SK-N-SH (cell line): Measurements from ENCODE around the gene ZNF385C.

Source experiments
- CHD2 ChIP-seq: fragments of 150-350 bp; IDR thresholded peaks from 2 replicates; pipeline ENCODE4 v1.6.1; 2018; ENCODE audit warnings: low read length; ENCODE audit not compliant: partially characterized antibody
- EZH2phosphoT487 ChIP-seq: fragments of 200-600 bp; sonication (generic); IDR thresholded peaks from 2 replicates; pipeline ENCODE4 v1.6.1; 2017; ENCODE audit warnings: low read depth, mixed run types, mild to moderate bottlenecking, antibody characterized with exemption, moderate library complexity, borderline replicate concordance
- FOXM1 ChIP-seq: IDR thresholded peaks from 2 replicates; pipeline ENCODE4 v1.4.0; 2012; ENCODE audit warnings: low read depth, mild to moderate bottlenecking
- IRF3 ChIP-seq: fragments of 150-350 bp; IDR thresholded peaks from 2 replicates; pipeline ENCODE4 v1.6.1; 2016; ENCODE audit warnings: mild to moderate bottlenecking, low read depth, low read length
- JUND ChIP-seq: IDR thresholded peaks from 2 replicates; pipeline ENCODE4 v1.4.0; 2012
- NRF1 ChIP-seq: IDR thresholded peaks from 2 replicates; pipeline ENCODE4 v1.6.1; 2012; ENCODE audit warnings: low read depth, mild to moderate bottlenecking, low read length
- POLR2AphosphoS5 ChIP-seq: IDR thresholded peaks from 2 replicates; pipeline ENCODE4 v1.6.1; 2012; ENCODE audit warnings: low read depth, low read length
- SMC3 ChIP-seq: IDR thresholded peaks from 2 replicates; pipeline ENCODE4 v1.6.1; 2012; ENCODE audit warnings: low read depth, low read length, improper control_type of control experiment
- TAF1 ChIP-seq: IDR thresholded peaks from 2 replicates; pipeline ENCODE4 v1.6.1; 2012; ENCODE audit warnings: low read depth, mild to moderate bottlenecking, low read length, moderate library complexity, borderline replicate concordance
- TEAD4 ChIP-seq: IDR thresholded peaks from 2 replicates; pipeline ENCODE4 v1.4.0; 2012; ENCODE audit warnings: mild to moderate bottlenecking, borderline replicate concordance; ENCODE audit not compliant: insufficient read depth
- USF2 ChIP-seq: fragments of 150-350 bp; IDR thresholded peaks from 2 replicates; pipeline ENCODE4 v1.6.1; 2017; ENCODE audit warnings: antibody characterized with exemption, low read length, low read depth, borderline replicate concordance
- TF ChIP-seq, protein P1 (sequence below): fragments of 200-600 bp; sonication (generic); IDR thresholded peaks from 2 replicates; pipeline ENCODE4 v1.6.1; 2017; ENCODE audit warnings: antibody characterized with exemption, mild to moderate bottlenecking, moderate library complexity

DNA sequence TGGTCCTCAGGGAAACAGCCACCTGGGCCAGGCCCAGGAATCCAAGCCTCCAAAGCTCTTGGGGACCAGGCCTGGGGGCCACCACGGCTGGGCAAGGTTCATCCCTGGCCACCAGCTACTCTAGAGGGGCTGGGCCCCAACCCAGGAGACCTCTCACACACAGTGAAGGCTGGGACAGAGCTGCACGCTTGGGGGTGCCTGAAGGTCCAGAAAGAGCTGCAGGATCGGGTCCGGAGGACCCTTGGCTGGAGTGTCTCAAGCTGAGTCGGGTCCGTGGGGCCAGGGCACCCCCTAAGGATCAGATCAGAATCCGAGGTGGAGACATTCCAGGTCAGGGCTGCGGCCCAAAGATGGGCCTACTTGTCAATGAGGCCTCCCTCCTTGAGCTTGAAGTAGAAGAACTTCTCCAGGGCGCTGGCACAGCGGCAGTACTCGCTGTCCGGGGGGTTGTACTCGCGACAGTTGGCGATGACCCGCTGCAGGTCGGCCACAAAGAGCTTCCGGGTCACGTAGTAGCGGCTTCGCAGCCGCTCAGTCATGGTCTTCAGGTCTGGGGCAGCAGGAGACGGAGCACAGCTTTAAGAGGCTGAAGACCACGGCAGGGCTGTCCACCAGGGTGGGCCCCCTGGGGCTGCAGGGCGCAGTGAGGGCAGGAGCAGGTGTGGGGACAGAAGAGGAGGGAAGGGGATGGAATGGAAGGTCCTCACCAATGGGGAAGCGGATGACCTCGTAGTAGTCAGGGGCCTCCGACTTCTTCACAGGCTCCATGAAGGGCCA is 15.2 kb upstream of the ZNF385C start:
- TF ChIP-seq USF2 (no peak), FOXM1 (no peak), SMC3 (no peak), POLR2AphosphoS5 (no peak), CHD2 (no peak), NRF1 (no peak), TAF1 (no peak), JUND (no peak), IRF3 (no peak), EZH2phosphoT487 (no peak), TEAD4 (no peak)
- TF ChIP-seq, protein P1, sequence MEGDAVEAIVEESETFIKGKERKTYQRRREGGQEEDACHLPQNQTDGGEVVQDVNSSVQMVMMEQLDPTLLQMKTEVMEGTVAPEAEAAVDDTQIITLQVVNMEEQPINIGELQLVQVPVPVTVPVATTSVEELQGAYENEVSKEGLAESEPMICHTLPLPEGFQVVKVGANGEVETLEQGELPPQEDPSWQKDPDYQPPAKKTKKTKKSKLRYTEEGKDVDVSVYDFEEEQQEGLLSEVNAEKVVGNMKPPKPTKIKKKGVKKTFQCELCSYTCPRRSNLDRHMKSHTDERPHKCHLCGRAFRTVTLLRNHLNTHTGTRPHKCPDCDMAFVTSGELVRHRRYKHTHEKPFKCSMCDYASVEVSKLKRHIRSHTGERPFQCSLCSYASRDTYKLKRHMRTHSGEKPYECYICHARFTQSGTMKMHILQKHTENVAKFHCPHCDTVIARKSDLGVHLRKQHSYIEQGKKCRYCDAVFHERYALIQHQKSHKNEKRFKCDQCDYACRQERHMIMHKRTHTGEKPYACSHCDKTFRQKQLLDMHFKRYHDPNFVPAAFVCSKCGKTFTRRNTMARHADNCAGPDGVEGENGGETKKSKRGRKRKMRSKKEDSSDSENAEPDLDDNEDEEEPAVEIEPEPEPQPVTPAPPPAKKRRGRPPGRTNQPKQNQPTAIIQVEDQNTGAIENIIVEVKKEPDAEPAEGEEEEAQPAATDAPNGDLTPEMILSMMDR, result no peak
